HL-60 (cell line): ENCODE measurements around the gene TASP1.

Source experiments
- GABPA ChIP-seq: IDR thresholded peaks from 2 replicates; pipeline ENCODE4 v1.6.1; 2012; ENCODE audit warnings: low read depth
- POLR2AphosphoS5 ChIP-seq: IDR thresholded peaks from 2 replicates; pipeline ENCODE4 v1.6.1; 2012; ENCODE audit warnings: low read depth
- REST ChIP-seq: IDR thresholded peaks from 2 replicates; pipeline ENCODE4 v1.6.1; 2012; ENCODE audit warnings: low read depth; ENCODE audit not compliant: insufficient replicate concordance
- SPI1 ChIP-seq: IDR thresholded peaks from 2 replicates; pipeline ENCODE4 v1.6.1; 2012; ENCODE audit warnings: low read depth, mild to moderate bottlenecking, borderline replicate concordance
- TF ChIP-seq, protein P1 (sequence below): IDR thresholded peaks from one replicate; pipeline ENCODE4 v1.5.1; 2011; ENCODE audit warnings: low read length, control low read depth, inconsistent platforms; ENCODE audit not compliant: insufficient read depth

DNA sequence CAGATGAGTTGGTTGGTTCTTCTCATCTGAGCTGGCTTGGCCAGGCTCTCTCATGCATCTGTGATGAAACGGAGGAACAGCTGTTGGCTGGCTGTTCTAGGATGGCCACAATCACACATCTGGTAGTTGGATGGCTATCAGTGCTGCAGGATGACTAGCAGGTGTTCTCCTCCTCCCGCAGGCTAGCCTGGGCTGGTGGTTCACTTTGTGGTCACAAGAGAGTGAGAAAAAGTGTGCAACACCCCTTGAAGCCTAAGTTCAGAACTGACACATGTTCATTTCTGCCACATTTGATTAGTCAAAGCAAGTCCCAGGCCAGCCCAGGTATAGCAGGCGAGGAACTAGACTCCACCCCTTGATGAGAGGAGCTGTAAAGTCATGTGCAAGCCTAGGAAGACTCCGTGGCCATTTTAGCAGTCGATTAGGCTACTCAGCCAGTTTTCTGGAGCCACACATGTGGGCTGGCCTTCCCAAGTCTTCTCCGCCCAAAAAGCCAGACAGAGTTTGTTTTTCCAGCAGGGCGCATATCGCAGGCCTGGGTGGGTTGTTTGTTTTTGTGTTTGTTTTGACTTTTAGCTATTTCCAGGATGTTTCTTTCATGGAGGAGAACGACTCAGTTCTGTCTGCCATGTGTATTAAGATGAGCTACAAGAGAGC lies 296.9 kb downstream of the TASP1 start:
- TF ChIP-seq, protein P1, sequence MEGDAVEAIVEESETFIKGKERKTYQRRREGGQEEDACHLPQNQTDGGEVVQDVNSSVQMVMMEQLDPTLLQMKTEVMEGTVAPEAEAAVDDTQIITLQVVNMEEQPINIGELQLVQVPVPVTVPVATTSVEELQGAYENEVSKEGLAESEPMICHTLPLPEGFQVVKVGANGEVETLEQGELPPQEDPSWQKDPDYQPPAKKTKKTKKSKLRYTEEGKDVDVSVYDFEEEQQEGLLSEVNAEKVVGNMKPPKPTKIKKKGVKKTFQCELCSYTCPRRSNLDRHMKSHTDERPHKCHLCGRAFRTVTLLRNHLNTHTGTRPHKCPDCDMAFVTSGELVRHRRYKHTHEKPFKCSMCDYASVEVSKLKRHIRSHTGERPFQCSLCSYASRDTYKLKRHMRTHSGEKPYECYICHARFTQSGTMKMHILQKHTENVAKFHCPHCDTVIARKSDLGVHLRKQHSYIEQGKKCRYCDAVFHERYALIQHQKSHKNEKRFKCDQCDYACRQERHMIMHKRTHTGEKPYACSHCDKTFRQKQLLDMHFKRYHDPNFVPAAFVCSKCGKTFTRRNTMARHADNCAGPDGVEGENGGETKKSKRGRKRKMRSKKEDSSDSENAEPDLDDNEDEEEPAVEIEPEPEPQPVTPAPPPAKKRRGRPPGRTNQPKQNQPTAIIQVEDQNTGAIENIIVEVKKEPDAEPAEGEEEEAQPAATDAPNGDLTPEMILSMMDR, result no peak
- TF ChIP-seq REST (no peak), POLR2AphosphoS5 (no peak), GABPA (no peak), SPI1 (no peak)
